ENCODE data around the gene GRB2. TPM values are rescaled to one million over a fixed set of nuclear protein-coding genes. Genes with fewer than 3 reads are reported as not detected.

The GRB2 gene
- total and polyA plus RNA-seq, 2 donors (not counting 1 experiment from before 2014, with no cell fraction given): 114 to 219 TPM

GRCh38 chr17:75393523-75394331, 11.8 kb downstream of the GRB2 start:
- H3K4me1 ChIP-seq (ENCODE audit: control insufficient read depth in 2 of 2, insufficient read depth in 2 of 2, low read length in 2 of 2): peaks cover 68 to 76% of the 10 kb centered on the region in 2 donors
- peak overlapping the region; percentile 86 for H3K4me3 Mint-ChIP-seq
- no peaks in the 10 kb centered on the region for H3K27me3 Mint-ChIP-seq
- peak; percentile 95 for ATAC-seq (ENCODE audit: low read depth)
- H3K27me3 ChIP-seq (replicated peaks in 1 of 4; ENCODE audit: control extremely low read depth in 1 of 4, control insufficient read depth in 3 of 4, insufficient read depth in 4 of 4, low read length in 3 of 4): no peaks in the 10 kb centered on the region
- intact Hi-C loops (cut with micrococcal nuclease): loop anchor here (1.0 to 2.0 kb wide), 3 partner anchors 12 to 63 kb away; partner anchors contain the start of genes GRB2 and TMEM94
- H3K79me2 ChIP-seq (ENCODE audit: control insufficient read depth, insufficient read depth, low read length): peaks cover 99% of the 10 kb centered on the region
- peak overlapping the region; percentile 49 to 78 (median 63) for H3K4me3 ChIP-seq (ENCODE audit: control extremely low read depth in 1 of 5, extremely low read depth in 1 of 5, insufficient read depth in 1 of 5, low read depth in 2 of 5, low read length in 4 of 5)
- no peaks in the 10 kb centered on the region for H3K9me3 Mint-ChIP-seq (ENCODE audit: insufficient read depth)
- peak; percentile 94 for DNase-seq
- peaks cover 81% of the 10 kb centered on the region for H3K4me1 Mint-ChIP-seq
- peak overlapping the region; percentile 70 for H3K9ac ChIP-seq (ENCODE audit: low read length)
- H2AFZ ChIP-seq (ENCODE audit: insufficient read depth, low read depth, low read length, poor library complexity, severe bottlenecking): peak overlapping the region; percentile 43
- ChIA-PET POLR2A (interaction anchor here (0.6 to 2.1 kb wide), 8 partner anchors 43 to 325 kb away, joined by 3 to 13 read pairs (median 4); partner anchors contain the start of gene SLC25A19), CTCF (interaction anchor here (0.6 to 6.4 kb wide), 19 partner anchors 10 to 124 kb away, joined by 3 to 56 read pairs (median 5); partner anchors contain the start of genes GRB2, MIF4GD and SLC25A19)
- peaks cover 9 to 54% of the 10 kb centered on the region in 2 experiments for H3K36me3 ChIP-seq (replicated peaks in 1 of 2; ENCODE audit: control extremely low read depth in 1 of 2, control insufficient read depth in 1 of 2, extremely low read depth in 1 of 2, insufficient read depth in 2 of 2, low read length in 1 of 2)
- TF ChIP-seq EZH2 (IDR thresholded peaks at IDR 0.05; ENCODE audit: borderline replicate concordance, insufficient read depth, low read depth, low read length, poor library complexity, severe bottlenecking): no peak
- TF ChIP-seq, protein P1, sequence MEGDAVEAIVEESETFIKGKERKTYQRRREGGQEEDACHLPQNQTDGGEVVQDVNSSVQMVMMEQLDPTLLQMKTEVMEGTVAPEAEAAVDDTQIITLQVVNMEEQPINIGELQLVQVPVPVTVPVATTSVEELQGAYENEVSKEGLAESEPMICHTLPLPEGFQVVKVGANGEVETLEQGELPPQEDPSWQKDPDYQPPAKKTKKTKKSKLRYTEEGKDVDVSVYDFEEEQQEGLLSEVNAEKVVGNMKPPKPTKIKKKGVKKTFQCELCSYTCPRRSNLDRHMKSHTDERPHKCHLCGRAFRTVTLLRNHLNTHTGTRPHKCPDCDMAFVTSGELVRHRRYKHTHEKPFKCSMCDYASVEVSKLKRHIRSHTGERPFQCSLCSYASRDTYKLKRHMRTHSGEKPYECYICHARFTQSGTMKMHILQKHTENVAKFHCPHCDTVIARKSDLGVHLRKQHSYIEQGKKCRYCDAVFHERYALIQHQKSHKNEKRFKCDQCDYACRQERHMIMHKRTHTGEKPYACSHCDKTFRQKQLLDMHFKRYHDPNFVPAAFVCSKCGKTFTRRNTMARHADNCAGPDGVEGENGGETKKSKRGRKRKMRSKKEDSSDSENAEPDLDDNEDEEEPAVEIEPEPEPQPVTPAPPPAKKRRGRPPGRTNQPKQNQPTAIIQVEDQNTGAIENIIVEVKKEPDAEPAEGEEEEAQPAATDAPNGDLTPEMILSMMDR (IDR thresholded peaks at IDR 0.05): peak; percentile 12
- peaks cover 85% of the 10 kb centered on the region for H4K20me1 ChIP-seq (ENCODE audit: control insufficient read depth, insufficient read depth, low read length, poor library complexity, severe bottlenecking)
- H3K9me3 ChIP-seq (ENCODE audit: control extremely low read depth in 1 of 3, control insufficient read depth in 2 of 3, insufficient read depth in 1 of 3, low read length in 2 of 3): peaks cover 0 to 2% (median 0%) of the 10 kb centered on the region in 3 donors
- H3K4me2 ChIP-seq (replicated peaks; ENCODE audit: low read depth, low read length, poor library complexity, severe bottlenecking): peak overlapping the region; percentile 84
- 5% methylated on average over 20 of the region's 28 CpGs for WGBS (ENCODE audit: insufficient coverage)
- peak overlapping the region; percentile 17 to 79 for H3K27ac ChIP-seq (ENCODE audit: low read length in 2 of 2)
- H3K27ac Mint-ChIP-seq: peak overlapping the region; percentile 79

Measured in B cell (primary cell).